HG03135 (cell line): ENCODE results near the gene ZDHHC14.
"Not testable (repeated sequence)": the region's sequence is repeated elsewhere in the genome, so short reads cannot be mapped to it uniquely, and the experiment has no call there.

ENCODE experiments used
- ATAC-seq: cut with Tn5 transposase; IDR thresholded peaks from one replicate; pipeline ENCODE4 v1.9.1; 2021; ENCODE audit warnings: mild to moderate bottlenecking, moderate library complexity; ENCODE audit not compliant: unreplicated experiment

Gene ZDHHC14

DNA sequence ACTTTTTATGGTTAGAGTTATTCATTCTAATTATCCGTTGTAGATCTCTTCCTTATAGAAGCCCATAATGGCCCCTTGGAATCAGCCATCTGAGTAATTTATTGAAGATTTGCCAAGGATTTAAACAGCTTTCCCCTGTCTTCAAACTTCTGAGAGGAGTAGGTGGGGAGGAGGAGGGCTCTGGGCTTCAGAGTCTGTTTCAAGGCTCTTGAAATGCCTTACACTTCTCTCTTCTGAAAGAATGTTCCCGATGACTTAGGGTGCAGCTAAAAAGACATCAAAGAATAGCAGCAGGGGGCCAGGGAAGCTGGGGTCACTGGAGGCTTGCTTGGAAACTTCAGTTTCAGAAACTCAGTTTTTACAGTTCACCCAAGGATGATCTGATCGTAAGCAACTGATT, 165.3 kb downstream of the ZDHHC14 start:
- no peak for ATAC-seq

DNA sequence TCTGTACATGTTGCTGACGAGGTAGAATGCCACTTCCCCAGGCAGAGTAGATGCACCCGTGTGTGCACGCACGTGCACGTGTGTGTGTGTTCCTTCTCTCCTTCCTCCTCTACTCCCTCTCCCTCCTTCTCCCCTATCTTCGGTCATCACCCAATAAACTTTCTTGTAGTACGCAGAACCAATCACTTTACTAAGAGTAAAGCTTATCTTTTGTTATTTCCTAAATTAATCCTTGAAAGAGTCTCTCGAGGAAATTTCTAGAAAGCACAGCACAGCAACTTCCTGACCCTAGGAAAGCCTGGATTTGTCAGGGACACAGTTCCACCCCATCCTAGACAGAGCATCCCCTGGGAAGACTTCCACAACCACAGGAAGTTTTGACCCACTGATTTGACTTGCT, 166.1 kb downstream of the ZDHHC14 start:
- no peak for ATAC-seq

DNA sequence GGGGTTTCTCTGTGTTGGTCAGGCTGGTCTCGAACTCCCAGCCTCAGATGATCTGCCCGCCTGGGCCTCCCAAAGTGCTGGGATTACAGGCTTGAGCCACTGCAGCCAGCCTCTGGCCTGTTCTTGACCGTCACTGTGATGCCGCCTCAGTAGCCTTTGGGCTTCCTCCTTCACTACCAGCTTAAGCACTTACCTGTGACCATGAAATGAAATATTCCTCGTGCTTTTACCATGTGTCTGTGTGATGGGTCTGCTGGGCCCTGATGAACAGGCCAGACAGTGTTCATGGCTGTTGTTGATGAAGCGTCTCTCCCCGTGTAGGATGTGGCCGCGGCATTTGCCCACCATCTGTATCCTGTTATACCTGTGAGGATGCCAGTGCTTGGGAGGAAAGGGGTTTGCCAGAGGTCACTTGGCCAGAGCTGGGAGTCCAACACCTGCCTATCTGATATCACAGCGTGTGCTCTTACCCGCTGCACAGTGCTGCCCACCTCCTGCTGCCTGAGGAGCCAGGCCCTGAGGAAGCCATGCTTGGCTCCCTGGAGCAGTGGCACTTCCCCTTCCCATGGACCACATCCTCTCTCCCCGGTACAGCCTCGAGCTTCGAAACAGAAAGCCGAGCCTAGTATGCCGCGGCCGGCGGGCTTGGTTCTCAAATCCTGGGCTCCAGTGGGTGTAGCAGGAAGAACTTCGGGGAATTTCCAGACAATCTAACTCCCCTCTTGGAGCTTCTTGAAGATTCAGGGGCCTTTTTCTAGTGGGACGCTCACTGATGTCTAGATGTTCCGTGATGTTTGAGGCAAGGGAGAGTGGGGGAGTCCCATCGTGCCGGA, 167.9 kb downstream of the ZDHHC14 start:
- no peak for ATAC-seq

DNA sequence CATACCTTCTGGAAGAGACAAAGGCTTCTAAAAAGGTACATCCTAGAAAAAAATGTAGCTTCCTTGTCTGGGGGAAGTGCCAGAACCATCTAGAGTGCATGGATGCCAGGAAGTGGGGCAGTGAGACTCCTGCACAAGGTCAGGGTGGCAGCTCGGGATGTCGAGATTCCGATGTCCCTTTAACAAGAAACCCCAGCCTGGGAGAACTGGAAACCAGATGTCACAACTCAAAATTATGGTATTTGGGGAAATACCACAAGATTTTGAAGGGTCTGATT, 168.4 kb downstream of the ZDHHC14 start:
- ATAC-seq: no peak

DNA sequence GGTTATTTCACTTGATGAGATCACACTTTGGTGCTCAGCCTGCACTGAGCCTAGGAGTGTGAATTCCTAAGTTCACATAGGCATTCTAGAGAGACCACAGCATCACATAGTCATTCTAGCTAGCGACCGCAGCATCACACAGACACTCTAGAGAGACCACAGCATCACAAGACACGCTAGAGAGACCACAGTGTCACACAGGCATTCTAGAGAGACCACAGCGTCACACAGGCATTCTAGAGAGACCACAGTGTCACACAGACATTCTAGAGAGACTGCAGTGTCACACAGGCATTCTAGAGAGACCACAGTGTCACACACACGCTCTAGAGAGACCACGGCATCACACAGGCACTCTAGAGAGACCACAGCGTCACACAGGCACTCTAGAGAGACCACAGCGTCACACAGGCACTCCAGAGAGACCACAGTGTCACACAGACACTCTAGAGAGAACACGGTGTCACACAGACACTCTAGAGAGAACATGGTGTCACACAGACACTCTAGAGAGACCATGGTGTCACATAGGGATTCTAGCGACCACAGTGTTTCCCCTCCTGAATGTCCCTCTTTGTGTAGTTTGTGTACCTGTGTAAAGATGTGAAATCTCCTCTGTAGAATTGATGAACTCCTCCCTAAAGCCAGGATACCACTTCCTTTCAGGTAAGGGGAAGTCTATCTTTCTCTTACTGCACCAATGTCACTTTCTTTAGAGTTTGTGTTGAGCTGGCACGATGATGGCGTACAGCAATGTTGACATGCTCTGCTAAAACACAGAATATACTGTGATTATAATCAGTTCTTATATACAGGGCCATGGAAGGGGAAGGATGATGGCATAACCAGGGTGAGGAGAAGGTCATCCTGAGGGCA, 169.4 kb downstream of the ZDHHC14 start:
- ATAC-seq: no peak

DNA sequence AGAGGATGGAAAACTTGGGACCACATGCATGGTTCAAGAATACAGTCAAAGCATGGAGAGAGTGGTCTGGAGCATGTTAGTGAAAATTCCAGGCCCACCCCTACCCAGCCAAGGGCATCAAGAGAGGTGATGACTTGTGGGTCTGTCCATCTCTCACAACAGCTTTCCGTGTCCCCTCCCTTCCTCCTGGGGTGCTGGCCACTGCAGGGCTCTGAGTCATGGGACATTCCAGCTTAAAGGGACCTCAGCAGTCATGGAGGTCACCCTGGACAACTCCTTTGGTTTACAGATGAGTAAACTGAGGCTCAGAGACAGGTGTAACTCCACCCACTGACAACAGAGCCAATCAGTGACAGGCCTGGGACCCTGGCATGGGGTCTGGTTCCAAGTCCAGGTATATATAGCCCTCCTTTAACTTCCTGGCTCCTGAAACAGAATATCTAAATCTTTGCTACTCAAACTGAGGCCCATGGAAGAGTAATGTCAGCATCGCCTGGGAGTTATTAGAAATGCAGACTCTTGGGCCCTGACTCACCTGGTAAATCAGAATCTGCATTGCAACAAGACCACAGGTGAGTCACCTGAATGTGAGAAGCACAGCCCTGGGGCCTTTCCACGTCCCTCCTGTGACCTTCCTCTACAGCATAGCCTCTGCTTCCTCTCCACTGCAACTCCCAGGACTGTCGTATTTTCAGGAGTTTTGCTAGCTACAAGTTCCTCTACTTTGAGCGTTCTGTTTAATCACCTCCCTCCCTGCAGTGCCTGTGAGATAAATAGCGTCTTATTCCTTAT, 170.2 kb downstream of the ZDHHC14 start:
- ATAC-seq: no peak

DNA sequence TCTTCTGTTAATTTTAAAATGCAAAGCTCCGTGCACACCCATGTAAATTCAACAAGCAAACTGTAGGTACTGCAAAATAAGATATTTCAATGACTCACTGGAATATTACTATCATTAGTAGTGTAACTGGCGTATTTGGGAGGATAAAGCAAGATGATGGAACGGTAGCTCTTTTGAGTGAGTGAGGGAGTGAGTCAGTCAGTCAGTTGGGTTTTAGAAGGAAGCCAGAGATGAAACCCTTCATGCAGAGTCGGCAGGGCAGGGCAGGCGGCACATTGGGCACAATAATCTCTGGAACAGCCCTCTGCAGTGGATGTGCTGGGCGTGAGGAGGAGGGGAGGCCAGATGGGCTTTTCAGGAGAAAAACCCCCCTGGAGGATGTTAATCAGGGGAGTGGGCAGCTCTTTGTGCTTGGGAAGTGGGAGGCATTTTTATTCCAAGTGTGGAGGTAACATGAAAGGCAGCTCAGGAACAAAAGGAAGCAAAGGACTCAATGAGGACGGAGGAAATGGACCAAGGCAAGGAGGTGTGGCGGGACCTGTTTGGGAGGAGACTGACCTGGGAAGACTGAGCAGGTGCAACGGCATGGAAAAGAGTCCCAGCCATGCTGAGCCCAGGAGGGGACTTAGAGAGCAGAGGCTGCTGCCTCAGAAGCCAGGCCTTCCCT, 171.2 kb downstream of the ZDHHC14 start:
- ATAC-seq: no peak

DNA sequence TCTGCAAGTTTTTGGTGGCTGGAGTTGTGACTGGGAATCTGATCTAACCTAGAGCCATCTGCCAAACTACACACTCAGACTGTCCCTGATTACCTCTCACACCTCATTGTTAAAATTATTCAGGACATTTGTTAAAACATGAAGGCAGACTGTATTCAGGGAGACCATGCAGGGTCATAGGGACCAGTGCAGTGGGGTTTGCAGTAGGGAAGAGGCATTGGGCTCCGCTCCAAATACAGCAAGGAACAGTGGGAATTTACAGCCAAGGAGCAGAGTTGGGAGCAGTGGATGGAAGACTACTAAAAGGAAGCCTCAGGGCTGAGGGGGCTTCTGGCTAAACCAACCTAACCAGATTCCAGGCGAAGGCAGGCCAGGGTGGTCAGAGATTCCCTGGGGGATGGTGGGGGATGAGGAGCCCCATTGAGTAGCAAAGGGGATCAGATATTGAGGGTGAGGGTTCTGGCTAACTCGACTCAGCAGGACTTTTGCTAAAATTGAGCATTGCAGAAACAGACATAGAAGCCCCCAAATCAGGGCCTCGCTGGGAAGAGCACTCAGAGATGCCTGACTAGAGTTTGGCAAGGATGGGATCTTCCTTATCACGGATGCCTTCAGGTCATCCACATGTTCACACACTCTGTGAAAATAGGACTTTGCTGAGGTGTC, 172.0 kb downstream of the ZDHHC14 start:
- ATAC-seq: no peak

DNA sequence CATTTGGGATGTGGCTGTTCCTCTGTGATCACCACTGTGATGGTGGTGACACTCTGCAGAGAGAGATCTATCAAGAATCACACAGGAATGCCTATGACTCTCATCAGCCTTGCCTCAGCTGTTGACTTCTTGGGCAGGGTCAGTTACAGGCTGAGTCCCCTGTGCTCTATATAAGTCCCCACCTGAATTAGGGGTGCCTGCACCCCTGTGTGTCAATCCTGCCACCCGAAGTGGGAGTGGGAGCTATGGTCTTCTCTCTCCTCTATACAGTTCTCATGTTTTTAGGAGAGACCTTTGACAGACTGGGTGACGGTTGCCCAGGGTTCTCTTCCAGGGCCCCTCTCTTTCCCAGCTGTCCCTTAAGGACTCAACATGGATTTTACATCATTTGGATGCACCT, 173.8 kb downstream of the ZDHHC14 start:
- no peak for ATAC-seq

DNA sequence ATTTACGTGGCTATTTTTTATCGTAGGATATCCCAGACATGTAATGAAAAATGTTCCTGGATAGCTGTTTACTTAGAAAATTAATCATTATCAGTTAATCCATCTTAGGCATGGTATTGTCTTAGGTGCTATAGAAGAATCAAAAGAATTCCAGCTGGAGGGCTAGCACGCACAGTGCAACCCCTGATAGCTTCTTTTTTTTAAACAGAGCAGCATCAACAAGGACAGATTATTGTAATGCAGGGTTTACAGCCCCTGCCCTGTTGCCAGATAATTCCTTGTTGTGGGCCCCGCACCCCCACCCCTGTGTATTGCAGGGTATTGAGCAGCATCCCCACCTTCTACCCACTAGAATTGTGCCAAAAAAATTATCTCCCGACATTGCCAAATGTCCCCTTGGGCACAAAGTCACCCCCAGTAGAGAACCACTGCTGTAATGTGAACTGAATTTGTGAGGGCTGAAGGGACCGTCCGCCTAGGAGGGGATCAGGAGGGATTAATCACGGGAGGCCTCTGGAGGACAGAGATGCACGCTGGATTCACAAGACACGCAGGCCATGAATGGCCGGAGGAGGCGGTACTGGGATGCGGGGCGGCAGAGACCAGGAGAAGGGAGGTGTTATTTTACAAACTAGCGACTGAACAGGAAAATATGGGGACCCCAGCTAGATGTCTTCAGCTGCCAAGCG, 174.6 kb downstream of the ZDHHC14 start:
- no peak for ATAC-seq

DNA sequence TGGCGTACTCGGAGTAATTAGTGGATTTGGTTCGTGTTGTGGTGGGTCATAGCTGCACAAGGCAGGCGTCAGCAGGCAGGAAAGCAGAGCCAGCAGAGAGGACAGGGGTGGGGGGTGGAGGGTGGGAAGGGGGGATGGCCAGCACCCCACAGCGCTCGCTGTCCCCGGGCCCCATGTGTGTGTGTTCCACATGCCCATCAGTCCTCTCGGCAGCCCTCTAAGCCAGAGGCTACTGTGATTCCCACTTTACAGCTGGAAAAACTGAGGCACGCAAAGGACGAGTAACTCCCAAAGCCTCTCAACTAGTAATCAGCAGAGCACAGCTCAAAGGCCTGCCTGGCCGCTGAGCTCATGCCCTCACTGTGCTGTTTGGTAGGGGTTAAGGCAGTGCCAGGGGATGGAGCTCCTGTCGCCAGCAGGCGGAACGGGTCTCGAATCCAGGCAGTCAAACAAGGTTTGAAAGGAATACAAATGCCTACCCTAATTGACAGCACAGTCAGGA, 175.2 kb downstream of the ZDHHC14 start:
- ATAC-seq: no peak

DNA sequence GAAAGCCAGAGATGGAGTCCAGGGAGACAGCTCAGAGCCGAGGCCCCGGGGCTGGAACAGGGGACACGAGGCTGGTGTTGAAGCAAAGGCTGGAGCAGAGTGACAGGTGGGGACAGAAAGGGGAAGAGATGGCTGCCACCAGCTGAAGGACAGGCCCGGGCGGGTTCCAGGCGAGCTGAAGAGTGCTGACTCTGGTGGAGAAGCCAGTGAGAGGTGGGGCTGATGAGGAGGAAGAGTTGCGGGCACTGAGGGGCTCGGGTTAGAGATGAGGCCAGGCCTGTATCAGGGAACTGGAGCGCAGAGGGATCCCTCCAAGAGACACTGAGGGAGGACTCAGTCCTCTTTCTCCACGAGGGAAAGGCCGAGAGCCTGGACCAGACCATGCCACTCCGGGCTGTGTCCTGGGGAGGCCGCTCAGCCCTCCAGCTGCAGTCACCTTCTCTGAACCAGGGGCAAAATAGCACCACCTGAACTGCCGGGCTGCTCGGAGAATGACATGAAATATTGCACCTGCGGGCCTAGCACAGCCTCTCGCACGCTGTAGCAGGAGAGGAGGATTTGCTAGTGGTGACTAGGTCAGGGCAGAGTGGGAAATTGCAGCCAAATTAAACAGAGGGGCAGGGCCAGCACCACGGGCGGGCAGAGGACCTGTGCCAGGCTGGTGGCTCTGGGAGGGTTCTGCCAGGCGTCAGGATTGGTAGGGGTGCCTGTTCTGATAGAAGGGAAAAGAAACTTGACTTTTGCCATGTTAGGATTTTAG, 175.9 kb downstream of the ZDHHC14 start:
- ATAC-seq: no peak

DNA sequence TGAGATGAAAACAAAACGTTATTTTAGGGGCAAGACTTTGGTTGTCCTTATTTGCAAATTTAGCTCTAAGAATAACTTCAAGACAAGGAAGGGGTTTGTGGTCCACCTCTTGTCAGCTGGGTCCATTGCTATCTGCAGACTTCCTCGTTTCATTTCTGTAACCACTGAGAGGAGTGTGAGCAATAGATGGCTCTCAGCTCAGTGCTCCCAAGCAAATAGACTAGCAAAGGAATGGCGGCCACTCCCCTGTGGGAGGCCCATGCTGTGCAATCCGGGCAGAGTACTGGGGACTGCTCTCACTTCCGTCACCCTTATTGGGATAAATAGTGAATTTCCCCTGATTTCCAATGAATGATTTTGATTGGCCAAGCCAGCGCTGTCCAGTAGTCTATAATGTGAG, 176.6 kb downstream of the ZDHHC14 start:
- ATAC-seq: peak; percentile 34

DNA sequence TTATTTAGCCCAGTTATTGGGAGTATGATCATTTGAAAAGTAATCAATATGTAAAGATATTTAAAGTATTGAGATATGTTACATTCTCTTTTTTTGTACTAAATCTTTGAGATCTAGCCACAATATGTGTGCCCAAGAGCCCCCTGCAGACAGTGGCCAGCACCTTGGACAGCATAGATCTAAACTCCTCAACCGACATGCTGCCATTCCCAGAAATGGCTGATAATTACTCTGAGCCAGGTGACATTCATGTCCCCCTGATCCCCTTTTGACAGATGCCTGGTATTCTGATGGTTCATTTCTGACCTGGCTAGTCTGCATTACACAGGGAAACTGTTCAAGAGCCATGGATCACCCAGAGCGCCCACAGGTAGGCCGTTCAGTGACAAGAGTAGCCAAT, 177.1 kb downstream of the ZDHHC14 start:
- no peak for ATAC-seq

DNA sequence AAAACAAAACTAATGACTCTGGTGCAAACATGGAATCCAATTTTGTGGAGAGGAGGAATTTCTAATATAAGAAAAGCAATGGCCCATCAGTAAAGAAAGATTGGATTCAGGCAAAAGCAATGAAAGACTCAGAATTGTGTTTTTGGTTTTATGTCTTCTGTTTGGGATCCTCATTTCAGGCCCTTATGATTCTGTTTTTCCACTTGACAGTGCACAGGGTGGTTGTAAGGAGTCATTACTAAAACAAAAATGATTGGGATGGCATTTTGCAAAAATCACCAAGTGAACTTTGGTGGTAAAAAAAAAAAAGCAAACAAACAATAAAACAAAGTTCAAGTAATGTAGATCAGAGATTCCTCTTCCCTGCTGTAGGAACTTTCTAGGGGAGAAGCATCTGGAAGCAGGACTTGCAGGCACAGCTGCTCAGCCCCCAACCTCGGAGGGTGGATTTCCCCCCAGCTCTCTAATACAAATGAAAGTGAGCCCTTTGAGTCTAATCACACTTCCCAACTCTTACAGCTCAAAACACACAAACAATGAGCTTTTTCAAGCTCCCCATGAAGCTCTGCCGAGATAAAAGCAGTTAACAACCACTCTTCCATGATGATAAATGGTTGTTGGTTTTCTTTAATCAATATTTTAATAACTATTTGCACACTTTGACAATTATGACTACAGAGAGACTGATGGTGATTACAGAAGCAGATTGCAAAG, 177.7 kb downstream of the ZDHHC14 start:
- ATAC-seq: no peak

DNA sequence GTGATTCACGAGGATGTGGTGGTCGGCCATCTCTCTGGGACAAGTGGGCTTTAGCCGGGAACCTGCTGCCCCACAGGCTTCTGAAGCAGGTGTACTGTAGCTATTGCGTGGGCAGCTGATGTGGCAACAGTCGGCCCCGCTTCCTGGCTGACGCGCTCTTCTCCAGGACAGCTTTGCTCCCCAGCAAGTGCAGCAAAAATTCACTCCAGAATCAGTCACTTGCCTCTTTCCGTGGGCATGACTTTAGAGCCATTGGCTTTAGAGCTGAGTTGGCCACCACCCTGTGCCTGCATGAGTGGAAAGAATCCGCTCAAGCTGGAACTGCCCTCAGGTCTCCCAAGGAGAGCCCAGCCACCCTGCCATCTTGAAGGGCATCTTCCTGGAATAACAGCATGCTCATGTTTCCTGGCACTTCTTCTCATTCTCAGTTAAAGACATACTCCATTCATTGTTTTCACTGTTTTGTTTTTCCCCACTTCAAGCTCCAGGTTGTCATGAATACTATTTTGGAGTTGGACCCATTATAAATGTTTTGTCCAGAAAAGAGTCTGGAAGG, 178.3 kb downstream of the ZDHHC14 start:
- no peak for ATAC-seq

DNA sequence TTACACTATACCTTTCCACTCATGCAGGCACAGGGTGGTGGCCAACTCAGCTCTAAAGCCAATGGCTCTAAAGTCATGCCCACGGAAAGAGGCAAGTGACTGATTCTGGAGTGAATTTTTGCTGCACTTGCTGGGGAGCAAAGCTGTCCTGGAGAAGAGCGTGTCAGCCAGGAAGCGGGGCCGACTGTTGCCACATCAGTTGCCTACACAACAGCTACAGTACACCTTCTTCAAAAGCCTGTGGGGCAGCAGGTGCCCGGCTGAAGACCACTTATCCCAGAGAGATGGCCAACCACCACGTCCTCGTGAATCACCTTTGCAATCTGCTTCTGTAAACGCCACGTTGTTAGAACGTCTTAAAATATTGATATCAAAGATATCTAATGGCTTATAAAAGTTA, 179.1 kb downstream of the ZDHHC14 start:
- not testable (repeated sequence) for ATAC-seq
